ENCODE results near the gene COLEC11.
"Not testable (repeated sequence)": the region's sequence is repeated elsewhere in the genome, so short reads cannot be mapped to it uniquely, and the experiment has no call there.

COLEC11 gene

DNA sequence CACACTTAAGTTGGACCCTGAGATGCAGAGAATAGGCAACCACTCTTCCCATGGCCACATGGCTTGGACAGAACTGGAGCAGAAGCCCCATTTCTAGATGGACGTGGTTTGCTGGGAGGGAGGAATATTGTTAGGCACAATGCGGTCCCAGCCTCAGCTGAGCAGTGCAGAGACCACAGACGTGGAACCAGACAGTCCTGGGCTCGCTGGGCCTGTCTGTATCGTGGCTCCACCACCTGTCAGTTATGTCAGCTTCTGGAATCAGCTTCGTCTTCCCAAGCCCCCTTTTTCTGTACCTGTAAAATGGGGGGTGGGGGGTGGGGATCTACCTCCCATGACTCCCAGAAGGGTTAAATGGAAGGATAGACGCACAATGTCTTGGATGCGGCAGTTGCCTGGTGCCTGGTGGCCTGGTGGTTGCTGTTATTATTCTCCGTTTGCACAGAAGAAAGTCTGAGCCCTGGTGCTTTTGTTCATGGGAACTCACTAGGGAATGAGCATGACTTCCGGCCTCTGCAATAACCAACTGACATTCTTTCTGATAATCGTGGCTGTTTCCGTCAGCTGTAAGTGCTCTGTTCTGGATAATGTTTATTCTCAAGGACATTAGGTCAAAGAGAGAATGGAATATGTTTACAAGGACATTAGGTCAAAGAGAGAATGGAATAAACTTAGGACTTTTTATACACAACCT, 31.4 kb downstream of the COLEC11 start:
- DNase-seq: no peak

DNA sequence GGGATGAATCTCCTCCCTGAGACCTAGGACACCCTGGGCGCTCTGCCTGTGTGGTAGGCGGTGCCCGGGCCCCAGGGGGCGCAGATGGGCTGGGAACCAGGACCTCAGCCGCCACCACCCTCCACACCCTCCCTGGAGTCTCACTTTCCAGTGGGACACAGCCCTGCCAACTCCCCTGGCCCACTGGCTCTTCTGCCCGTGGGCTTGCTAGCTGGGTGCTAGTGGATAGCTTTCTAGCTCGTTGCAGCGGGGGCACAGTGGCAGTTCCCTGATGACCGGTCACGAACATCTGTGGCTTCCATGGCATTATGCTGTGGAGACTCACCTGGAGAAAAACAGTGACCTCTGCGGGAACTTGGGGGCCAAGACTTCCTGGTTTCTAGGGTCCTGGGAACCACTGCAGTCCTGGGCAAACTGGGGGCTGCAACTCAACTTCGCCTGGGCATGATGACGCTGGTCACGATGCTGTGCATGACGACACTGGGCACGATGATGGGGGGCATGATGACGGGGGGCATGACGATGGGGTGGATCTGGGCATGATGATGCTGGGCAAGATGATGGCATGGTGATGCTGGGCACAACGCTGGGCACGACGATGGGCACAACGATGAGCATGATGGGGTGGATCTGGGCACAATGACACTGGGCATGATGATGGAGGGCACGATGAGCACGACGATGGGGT, 32.0 kb downstream of the COLEC11 start:
- DNase-seq: no peak

- DNase-seq: no peak
Observed at GRCh38 chr2:3627500-3628100, 32.7 kb downstream of the COLEC11 start.

- peak; percentile 1 for DNase-seq
Observed at GRCh38 chr2:3628241-3628679, 33.3 kb downstream of the COLEC11 start.

GRCh38 chr2:3628800-3629199, 33.9 kb downstream of the COLEC11 start:
- DNase-seq: peak; percentile 4

- no peak for DNase-seq
Observed at GRCh38 chr2:3630631-3631030, 35.7 kb downstream of the COLEC11 start.

- peak; percentile 4 for DNase-seq
Observed at GRCh38 chr2:3631161-3631850, 36.4 kb downstream of the COLEC11 start.

GRCh38 chr2:3631851-3632659, 37.1 kb downstream of the COLEC11 start:
- no peak for DNase-seq

- no peak for DNase-seq
Observed at GRCh38 chr2:3633089-3633981, 38.4 kb downstream of the COLEC11 start.

DNA sequence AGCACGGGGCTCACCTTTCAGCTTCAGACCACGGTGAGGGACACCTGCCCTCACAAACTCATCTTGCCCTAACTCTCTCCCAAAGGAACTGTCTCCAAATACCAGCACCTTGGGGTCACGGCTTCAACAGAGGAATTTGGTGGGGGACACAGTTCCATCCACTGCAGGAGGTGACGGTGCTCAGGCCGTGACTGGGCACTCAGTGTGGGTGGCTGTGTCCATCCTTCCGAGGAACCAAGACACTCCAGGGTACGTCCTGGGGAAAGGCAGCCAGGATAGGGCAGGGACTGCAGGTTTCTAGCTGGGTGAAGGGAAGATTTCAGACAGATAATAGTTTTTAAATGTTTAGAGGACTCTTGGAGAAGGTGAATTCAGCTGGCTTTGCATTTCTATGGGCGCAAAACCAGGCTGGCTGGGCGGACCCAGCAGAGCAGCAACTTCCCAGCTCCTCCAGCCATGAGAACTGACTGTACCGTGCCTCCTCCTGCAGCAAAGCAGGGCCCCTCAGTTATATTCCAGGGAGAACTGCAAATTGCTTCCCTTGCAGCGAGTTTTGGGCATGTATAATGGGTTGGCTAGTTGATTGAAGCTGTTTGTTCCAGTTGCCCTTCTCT, 39.2 kb downstream of the COLEC11 start:
- no peak for DNase-seq

GRCh38 chr2:3634596-3635121, 39.7 kb downstream of the COLEC11 start:
- DNase-seq: no peak

GRCh38 chr2:3635171-3635974, 40.5 kb downstream of the COLEC11 start:
- no peak for DNase-seq

GRCh38 chr2:3635975-3636327, 41.0 kb downstream of the COLEC11 start:
- not testable (repeated sequence) for DNase-seq

DNA sequence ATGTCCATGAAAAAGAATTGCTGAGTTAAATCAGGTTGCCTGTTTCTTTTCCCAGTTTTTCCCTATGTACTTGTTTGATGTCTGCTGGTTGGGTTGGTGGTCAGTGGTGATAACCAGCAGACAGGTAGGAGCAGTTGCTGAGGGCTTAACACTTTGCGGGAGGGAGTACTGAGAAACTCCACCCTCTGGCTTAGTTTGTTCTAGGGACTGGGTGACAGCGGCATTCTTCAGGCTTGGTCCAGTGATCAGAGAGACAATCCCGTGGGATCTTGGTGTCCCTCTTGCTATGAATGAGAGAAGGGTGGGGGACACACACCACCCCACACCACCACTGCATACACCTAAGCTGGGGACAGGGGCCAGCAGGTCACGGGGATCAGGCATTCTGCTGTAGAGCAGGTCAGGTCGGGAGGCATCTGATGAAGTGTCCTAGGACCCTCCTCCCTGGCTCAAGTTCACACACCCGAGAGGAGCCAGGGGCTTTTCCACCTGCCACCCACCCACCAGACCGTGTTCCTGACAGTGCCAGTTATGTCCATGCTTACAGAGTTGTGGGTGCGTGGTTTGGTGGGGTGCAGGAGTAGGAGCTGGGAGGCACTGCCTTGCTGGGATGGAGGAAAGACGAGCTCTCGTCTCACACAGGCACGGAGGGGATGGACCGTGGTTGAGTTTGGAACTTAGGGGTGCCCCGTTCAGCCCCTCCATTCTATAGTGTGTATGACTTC, 41.8 kb downstream of the COLEC11 start:
- DNase-seq: no peak

DNA sequence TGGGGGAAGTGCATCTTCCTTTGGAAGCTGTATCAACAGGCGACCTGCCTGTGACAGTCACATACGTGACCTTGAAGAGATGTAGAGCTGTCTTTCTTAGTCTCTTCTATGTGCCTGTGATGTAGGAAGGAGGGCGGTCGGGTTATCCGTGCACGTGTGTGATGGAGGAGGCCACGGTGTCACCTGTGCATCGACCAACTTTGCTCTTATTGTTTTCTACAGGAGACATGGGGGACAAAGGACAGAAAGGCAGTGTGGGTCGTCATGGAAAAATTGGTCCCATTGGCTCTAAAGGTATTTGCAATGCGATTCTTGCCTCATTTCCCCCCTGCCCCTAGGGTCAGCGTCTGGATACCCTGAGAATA, 42.4 kb downstream of the COLEC11 start:
- DNase-seq: no peak

GRCh38 chr2:3637692-3638455, 43.0 kb downstream of the COLEC11 start:
- no peak for DNase-seq

DNA sequence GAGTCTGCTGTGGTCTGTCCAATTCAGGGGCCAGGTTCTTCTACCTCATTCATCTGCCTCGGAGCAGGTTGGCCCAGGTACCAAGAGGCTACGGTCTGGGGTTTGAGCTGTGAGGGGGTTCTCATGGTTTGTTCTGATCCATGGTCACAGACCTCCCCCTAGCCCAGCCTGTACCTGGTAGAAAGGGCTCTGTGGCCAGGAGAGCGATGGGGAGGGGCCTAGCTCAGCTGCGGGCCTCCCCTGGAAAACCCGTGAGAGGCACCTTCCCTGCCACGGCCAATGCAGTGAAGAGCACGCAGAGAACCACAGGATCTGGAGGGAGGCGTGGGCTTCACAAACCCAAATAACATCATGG, 43.5 kb downstream of the COLEC11 start:
- DNase-seq: no peak

DNA sequence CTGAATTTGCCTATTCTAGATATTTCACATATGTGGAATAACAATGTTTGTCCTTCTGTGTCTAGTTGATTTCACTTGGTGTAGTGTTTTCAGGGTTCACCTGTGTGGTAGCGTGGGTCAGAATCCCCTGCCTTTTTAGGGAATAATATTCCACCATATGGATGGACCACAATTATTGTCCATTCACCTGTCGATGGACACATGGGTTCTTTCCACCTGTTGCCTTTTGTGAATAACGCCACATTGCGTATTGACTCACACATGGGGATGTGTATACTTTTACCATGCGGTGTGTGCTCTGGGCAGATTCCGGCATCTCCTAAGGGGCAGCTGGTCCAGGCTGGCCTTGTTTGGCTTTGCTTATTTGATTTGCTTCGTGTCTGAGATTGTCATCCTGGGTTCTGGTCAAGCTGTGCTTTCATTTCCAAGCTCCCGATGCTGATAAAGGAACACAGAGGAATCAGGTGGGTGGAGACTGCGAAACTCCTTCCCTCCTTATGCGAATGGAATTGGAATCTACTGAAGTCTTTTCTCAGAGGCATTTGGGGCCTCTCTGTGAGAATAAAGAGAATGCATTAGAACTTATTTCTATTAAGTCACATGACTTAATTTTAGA, 44.2 kb downstream of the COLEC11 start:
- no peak for DNase-seq
